ENCODE measurements around the gene AK1. TPM values are rescaled to one million over a fixed set of nuclear protein-coding genes. Genes with fewer than 3 reads are reported as not detected.
A peak's percentile ranks its signal among the peaks of the same experiment; 100 is the strongest.

The AK1 gene
- total and polyA plus RNA-seq, 2 of the 13 experiments (the other 11 are each of a cell fraction or from before 2014, with no cell fraction given) = 19.1 to 32.8 TPM

DNA sequence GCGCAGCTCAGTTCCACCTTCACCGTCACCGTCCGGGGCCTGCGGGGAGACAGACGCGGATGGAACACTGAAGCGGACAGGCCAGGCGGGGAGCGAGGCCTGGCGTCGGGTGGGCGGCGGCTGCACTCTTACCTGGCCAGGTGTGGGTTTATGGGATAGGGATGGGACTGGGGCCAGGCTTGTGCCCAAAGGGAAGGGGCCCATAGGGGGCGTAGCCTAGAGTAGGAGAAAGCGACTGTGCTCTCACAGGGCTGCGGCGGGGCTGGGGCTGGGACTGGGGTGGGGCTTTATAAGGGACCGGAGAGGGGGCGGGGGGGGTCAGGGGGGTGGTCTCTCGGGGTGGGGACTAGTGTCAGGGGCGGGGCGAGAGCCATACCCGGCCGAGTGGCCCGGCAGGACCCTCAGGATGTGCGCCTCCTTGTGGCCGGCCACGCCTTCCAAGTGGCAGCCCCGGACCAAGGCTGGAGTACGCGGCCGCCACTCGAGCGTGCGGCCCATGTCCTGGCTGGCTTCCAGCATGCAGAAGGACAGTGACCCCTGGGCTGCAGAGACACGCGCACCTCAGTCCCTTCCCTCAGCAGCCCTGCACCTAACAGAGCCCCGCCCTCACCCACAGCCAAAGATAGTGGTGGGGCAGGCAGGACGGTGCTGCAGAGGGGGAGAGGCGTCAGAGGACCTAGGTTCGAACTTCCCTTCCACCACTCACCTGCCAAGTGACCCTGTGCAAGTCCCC, 52.0 kb downstream of the AK1 start (continued):
- TF ChIP-seq, protein P1, sequence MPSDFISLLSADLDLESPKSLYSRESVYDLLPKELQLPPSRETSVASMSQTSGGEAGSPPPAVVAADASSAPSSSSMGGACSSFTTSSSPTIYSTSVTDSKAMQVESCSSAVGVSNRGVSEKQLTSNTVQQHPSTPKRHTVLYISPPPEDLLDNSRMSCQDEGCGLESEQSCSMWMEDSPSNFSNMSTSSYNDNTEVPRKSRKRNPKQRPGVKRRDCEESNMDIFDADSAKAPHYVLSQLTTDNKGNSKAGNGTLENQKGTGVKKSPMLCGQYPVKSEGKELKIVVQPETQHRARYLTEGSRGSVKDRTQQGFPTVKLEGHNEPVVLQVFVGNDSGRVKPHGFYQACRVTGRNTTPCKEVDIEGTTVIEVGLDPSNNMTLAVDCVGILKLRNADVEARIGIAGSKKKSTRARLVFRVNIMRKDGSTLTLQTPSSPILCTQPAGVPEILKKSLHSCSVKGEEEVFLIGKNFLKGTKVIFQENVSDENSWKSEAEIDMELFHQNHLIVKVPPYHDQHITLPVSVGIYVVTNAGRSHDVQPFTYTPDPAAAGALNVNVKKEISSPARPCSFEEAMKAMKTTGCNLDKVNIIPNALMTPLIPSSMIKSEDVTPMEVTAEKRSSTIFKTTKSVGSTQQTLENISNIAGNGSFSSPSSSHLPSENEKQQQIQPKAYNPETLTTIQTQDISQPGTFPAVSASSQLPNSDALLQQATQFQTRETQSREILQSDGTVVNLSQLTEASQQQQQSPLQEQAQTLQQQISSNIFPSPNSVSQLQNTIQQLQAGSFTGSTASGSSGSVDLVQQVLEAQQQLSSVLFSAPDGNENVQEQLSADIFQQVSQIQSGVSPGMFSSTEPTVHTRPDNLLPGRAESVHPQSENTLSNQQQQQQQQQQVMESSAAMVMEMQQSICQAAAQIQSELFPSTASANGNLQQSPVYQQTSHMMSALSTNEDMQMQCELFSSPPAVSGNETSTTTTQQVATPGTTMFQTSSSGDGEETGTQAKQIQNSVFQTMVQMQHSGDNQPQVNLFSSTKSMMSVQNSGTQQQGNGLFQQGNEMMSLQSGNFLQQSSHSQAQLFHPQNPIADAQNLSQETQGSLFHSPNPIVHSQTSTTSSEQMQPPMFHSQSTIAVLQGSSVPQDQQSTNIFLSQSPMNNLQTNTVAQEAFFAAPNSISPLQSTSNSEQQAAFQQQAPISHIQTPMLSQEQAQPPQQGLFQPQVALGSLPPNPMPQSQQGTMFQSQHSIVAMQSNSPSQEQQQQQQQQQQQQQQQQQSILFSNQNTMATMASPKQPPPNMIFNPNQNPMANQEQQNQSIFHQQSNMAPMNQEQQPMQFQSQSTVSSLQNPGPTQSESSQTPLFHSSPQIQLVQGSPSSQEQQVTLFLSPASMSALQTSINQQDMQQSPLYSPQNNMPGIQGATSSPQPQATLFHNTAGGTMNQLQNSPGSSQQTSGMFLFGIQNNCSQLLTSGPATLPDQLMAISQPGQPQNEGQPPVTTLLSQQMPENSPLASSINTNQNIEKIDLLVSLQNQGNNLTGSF (CRISPR knock-in tag; IDR thresholded peaks at IDR 0.05) = no peak
- TF ChIP-seq ZNF256 (CRISPR knock-in tag; conservative IDR thresholded peaks at IDR 0.05) (no peak), ZNF775 (CRISPR knock-in tag; IDR thresholded peaks at IDR 0.05; ENCODE audit: borderline replicate concordance) (no peak), TGIF2 (CRISPR knock-in tag; IDR thresholded peaks at IDR 0.05) (0 out of 2 replicates have a peak, but pooled peaks have one; percentile 45), KDM4B (CRISPR knock-in tag; IDR thresholded peaks at IDR 0.05) (no peak; the same call in 1 of the 2 replicates), KLF13 (CRISPR knock-in tag; IDR thresholded peaks at IDR 0.05) (no peak), ZNF660 (CRISPR knock-in tag; IDR thresholded peaks at IDR 0.05; ENCODE audit: borderline replicate concordance, low read depth) (no peak), ZNF451 (CRISPR knock-in tag; IDR thresholded peaks at IDR 0.05) (peak; percentile 72), ZNF17 (CRISPR knock-in tag; IDR thresholded peaks at IDR 0.05) (no peak), GTF2F1 (IDR thresholded peaks at IDR 0.05; ENCODE audit: low read length) (no peak)
- TF ChIP-seq, protein P2, sequence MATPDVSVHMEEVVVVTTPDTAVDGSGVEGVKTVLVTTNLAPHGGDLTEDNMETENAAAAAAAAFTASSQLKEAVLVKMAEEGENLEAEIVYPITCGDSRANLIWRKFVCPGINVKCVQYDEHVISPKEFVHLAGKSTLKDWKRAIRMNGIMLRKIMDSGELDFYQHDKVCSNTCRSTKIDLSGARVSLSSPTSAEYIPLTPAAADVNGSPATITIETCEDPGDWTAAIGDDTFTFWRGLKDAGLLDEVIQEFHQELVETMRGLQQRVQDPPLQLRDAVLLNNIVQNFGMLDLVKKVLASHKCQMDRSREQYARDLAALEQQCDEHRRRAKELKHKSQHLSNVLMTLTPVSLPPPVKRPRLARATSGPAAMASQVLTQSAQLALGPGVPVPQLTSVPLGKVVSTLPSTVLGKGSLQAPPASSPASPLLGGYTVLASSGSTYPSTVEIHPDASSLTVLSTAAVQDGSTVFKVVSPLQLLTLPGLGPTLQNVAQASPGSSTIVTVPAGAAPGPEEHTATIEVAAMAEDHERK (CRISPR knock-in tag; IDR thresholded peaks at IDR 0.05; ENCODE audit: low read depth) = no peak
- TF ChIP-seq, protein P3, sequence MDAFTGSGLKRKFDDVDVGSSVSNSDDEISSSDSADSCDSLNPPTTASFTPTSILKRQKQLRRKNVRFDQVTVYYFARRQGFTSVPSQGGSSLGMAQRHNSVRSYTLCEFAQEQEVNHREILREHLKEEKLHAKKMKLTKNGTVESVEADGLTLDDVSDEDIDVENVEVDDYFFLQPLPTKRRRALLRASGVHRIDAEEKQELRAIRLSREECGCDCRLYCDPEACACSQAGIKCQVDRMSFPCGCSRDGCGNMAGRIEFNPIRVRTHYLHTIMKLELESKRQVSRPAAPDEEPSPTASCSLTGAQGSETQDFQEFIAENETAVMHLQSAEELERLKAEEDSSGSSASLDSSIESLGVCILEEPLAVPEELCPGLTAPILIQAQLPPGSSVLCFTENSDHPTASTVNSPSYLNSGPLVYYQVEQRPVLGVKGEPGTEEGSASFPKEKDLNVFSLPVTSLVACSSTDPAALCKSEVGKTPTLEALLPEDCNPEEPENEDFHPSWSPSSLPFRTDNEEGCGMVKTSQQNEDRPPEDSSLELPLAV (CRISPR knock-in tag; conservative IDR thresholded peaks at IDR 0.05; ENCODE audit: low read depth) = no peak
- TF ChIP-seq, protein P4, sequence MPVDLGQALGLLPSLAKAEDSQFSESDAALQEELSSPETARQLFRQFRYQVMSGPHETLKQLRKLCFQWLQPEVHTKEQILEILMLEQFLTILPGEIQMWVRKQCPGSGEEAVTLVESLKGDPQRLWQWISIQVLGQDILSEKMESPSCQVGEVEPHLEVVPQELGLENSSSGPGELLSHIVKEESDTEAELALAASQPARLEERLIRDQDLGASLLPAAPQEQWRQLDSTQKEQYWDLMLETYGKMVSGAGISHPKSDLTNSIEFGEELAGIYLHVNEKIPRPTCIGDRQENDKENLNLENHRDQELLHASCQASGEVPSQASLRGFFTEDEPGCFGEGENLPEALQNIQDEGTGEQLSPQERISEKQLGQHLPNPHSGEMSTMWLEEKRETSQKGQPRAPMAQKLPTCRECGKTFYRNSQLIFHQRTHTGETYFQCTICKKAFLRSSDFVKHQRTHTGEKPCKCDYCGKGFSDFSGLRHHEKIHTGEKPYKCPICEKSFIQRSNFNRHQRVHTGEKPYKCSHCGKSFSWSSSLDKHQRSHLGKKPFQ (CRISPR knock-in tag; IDR thresholded peaks at IDR 0.05; ENCODE audit: insufficient replicate concordance) = no peak
- TF ChIP-seq, protein P5, sequence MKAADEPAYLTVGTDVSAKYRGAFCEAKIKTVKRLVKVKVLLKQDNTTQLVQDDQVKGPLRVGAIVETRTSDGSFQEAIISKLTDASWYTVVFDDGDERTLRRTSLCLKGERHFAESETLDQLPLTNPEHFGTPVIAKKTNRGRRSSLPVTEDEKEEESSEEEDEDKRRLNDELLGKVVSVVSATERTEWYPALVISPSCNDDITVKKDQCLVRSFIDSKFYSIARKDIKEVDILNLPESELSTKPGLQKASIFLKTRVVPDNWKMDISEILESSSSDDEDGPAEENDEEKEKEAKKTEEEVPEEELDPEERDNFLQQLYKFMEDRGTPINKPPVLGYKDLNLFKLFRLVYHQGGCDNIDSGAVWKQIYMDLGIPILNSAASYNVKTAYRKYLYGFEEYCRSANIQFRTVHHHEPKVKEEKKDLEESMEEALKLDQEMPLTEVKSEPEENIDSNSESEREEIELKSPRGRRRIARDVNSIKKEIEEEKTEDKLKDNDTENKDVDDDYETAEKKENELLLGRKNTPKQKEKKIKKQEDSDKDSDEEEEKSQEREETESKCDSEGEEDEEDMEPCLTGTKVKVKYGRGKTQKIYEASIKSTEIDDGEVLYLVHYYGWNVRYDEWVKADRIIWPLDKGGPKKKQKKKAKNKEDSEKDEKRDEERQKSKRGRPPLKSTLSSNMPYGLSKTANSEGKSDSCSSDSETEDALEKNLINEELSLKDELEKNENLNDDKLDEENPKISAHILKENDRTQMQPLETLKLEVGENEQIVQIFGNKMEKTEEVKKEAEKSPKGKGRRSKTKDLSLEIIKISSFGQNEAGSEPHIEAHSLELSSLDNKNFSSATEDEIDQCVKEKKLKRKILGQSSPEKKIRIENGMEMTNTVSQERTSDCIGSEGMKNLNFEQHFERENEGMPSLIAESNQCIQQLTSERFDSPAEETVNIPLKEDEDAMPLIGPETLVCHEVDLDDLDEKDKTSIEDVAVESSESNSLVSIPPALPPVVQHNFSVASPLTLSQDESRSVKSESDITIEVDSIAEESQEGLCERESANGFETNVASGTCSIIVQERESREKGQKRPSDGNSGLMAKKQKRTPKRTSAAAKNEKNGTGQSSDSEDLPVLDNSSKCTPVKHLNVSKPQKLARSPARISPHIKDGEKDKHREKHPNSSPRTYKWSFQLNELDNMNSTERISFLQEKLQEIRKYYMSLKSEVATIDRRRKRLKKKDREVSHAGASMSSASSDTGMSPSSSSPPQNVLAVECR (CRISPR knock-in tag; IDR thresholded peaks at IDR 0.05; ENCODE audit: borderline replicate concordance) = peak; percentile 62; the same call in 1 of the 2 replicates

Data from HepG2 (cell line).